GM19372 (cell line): Measurements from ENCODE around the gene SPACA6.

ENCODE experiments used
- ATAC-seq: cut with Tn5 transposase; IDR thresholded peaks from one replicate; pipeline ENCODE4 v1.9.1; 2021; ENCODE audit warnings: mild to moderate bottlenecking, low read depth, moderate library complexity; ENCODE audit not compliant: unreplicated experiment

The SPACA6 gene

DNA sequence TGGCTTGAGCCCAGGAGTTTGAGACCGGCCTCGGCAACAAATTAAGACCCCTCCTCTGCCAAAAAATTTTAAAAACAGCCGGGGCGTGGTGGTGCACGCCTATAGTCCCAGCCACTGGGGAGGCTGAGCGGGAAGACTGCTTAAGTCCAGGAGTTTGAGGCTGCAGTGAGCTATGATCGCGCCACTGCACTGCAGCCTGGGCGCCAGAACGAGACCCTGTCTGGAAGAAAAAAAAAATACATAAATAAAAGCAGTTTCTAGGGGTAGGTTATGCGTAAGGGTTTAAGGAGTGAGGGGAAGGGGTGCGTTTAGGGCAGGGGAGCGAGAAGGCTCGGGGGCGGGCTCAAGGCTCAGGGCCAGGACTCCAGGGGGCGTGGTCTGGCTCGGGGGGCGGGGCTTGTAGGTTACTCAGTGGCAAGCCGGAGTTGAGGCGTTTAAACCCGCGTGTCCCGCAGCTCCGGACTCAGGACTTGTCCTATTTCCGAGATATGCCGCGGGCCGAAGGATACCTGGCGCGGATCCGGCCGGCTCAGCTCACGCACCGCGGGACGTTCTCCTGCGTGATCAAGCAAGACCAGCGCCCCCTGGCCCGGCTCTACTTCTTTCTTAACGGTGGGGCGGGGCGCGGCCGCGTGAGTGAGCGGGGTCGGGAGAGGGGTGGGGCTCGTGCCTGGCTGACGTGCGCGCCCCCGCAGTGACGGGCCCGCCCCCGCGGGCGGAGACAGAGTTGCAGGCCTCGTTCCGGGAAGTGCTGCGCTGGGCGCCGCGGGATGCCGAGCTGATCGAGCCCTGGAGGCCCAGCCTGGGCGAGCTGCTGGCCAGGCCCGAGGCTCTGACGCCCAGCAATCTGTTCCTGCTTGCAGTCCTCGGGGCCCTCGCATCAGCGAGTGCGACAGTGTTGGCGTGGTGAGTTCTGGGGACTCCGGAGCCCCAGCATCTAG is 10.7 kb downstream of the SPACA6 start:
- peak; percentile 89 for ATAC-seq

DNA sequence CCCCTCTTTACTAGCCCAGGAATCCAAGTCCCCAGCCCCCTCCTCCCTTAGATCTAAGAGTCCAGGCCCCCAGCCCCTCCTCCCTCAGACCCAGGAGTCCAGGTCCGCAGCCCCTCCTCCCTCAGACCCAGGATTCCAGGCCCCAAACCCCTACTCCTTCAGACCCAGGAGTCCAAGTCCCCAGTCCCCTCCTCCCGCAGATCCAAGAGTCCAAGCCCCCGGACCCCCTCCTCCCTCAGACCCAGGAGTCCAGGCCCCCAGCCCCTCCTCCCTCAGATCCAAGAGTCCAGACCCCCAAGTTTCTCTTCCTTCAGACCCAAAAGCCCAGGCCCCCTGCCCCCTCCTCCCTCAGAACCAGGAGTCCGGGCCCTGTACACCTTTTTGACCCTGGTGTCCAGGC is 11.5 kb downstream of the SPACA6 start:
- ATAC-seq: no peak

DNA sequence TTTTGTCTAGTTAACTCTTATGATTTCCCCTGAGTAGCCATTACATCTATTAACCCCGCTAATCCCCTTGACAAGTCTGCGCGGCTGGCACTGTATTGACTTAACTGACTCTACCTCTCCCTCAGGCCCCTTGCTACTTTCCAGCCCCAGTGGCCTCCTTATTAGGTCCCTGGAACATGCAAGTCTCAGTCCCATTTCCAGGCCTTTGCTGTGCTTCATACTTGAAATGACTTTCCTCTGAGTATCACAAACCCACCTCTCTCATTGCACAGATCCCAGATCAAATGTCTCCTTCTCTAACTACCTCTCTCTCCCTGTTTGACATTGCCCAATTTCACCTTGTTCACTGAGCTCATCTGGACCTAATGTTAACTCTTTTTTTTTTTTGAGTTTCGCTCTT is 13.2 kb downstream of the SPACA6 start:
- no peak for ATAC-seq

DNA sequence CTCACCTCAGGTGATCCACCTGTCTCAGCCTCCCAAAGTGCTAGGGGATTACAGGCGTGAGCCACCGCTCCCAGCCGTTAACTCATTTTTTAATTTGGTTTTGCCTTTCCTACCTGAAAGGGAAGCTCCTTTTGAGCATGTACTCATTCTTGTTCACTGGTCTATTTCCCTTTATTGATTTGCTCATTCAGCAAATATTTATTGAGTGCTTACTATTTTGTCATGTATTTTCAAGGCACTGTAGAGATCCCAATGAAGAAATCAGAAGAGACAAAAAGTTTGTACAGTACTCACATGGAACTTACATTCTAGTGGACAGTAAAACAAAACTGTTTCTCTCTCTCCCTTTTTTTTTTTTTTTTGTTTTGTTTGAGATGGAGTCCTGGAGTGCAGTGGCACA is 13.8 kb downstream of the SPACA6 start:
- ATAC-seq: no peak

DNA sequence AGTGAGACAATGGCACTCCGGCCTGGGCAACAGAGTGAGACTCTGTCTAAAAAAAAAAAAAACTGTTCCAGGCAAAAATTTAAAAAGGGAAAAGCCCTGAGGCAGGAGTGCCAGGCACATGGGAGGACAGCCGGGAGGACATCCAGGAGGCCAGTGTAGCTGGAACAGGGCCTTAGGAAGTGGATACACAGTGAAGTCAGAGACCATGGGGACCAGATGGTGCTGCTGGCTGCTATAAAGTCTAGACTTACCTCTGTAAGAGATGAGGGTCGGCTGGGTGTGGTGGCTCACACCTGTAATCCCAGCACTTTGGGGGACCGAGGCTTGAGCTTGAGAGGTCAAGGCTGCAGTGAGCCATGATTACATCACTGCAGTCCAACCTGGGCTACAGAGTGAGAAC is 15.7 kb downstream of the SPACA6 start:
- no peak for ATAC-seq

DNA sequence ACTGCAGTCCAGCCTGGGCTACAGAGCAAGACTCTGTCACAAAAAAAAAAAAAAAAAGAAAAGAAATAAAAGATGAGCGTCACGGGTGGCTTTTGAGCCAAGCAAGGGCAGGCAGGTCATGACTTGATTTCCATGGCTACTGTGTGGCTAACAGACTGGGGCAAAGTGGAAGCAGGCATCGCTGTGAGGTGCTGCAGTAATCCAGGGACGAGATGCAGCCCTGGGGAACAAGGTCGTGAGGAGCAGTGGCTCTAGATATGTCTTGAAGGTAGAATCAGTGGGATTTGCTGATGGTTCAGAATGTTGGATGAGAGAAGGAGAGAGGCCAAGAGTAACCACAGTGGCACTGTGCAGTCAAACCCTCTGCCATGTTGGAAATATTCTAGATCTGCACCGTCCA is 16.4 kb downstream of the SPACA6 start:
- ATAC-seq: no peak

DNA sequence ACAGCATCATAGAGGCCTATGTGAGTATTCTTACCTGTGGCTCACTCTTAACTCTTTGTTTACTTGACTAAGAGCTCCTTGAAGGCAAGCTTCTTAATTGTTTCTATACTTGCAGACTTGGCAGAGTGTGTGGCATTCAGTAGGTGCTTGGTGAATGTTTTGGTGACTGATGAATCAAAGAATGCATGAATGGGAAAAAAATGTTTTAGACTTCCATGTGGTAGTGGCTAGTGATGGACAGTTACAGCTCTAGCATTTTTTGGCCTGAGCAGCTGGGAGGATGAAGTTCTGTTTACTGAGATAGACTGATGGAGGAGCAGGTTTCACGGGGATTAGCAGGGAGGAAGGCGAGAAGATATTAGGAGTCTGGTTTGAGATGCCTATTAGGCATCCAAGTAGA is 17.0 kb downstream of the SPACA6 start:
- ATAC-seq: no peak

DNA sequence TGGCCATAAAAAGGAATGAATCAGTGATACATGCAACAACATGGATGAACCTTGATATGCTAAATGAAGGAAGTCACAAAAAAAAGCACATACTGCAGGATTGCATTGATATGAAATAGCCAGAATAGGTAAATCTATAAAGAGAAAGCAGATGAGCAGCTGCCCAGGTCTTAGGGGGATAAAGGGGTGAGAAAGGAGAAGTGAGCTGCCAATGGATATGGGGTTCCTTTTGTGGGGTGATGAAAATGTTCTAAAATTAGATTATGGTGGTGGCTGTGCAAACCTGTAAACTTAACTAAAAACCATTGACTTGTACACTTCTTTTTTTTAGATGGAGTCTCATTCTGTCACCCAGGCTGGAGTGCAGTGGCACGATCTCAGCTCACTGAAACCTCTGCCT is 18.6 kb downstream of the SPACA6 start:
- ATAC-seq: no peak

DNA sequence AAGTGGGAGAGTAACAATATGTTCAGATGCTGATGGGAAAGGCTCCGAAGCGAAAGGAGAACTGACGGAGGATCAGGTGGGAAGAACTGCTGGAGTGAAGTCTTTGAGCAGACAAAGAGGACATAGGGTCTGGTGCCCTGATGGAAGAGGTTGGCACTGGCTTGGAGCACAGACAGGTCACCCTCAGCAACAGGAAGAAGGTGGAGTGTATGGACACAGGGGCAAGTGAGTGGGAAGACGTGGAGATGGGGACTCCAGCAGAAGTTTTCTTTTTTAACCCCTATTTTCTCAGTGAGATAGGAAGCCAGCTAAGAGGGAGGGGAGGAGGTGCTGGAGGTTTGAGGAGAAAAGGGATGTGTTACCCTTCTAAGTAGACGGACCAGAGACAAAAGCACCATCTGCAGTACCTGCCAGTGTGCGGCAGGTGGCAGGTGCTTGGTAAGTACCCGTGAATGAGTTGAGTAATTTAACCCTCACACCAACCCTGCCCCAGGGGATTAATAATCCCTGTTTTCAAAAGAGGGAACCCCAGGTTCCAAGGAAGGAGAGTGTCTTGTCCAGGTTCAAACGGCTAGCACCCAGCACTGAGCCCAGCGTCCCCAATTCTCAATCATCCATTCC is 19.4 kb downstream of the SPACA6 start:
- ATAC-seq: no peak

DNA sequence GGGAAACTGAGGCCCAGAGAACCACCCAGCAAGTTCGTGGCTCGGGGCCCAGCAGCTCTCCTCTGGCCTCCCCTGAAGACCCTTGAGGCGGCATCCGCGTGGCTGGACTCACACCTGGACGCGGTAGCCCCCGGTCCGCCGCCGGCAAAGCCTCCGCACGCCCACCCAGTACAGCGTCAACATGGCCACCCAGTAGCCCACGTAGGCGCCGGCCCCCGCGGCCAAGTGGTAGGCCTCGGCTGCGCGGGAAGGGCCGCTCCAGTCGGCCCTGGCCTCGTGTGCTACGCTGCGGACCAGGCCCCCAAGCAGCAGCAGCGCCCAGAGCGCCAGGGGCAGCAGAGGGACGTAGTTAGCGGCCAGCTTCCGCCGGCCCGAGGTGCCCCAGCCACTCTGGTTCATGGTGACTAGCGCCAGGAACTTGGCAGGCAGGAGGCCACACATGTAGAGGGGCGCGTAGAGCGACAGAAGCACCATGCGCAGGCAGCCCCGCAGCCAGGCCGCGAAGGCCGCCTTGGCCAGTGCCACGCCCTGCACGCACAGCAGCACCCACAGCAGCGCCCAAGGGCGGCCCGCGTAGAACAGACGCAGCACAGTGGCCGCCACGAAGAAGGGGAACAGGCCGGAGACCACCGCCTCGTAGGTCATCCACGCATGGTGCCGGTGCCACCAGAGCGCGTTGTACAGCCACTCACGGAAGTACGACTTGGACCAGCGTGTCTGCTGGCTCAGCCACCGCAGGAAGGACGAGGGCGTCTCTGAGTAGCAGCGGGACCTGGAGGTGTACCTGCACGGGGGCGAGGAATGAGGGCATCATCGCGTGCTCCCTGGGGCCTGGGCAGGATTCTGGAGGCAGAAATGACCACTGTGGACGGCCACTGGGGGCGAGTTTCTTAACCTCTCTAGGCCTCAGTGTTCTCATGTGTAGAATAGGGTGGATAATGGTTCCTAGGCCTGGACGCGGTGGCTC is 20.5 kb downstream of the SPACA6 start:
- ATAC-seq: no peak

DNA sequence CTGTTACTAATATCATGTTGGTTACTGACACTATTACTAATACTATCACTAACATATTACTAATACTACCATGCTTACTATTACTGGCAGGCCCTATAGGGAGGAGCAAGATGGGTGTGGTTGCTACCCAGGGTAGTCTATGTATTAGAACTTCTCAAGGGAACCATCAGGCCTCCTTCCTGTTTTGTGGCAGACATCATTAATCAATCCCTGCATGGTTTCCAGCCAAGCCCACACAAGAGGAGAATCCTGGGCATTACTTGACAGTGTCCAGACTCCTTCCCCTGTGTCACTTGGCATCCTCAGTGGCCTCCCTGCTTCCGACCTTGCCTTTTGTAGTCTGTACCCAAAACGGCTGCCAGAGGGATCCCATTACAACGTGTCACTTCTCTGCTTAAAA is 21.7 kb downstream of the SPACA6 start:
- ATAC-seq: no peak

DNA sequence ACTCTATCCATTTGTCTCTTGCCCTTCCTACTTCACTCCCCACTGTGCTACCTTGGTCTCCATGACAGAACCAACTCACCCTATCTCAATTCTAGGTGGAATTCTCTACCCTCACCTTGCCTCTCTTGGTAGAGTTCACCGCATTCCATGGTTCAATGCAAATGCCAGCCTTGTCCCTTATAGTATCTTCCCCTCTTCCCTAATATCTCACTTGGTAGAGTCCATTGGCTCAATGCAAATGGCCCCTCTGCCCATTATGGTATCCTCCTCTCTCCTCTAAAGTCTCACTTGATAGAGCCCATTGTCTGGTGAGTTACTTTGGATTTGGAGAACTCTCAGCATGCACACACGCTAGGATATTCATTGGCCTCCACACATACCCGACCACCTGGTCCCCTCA is 22.7 kb downstream of the SPACA6 start:
- ATAC-seq: no peak

DNA sequence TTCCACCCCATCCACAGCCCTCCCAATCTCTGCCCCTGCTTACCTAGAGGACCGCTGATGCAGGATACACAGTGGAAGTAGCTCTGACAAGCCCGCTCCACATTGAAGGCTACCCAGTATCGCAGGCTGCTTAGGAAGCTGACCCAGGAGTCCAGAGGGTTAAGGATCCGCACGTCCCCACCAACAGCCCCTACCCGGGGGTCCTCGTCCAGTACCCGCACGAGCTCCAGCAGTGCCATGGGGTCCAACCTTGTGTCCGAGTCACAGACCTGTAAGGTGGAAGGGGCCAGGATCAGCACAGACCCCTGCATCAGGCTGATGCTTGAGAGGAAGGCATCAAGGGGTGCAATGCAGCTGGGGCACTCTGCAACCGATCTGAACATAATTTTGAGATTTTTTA is 23.8 kb downstream of the SPACA6 start:
- ATAC-seq: no peak

DNA sequence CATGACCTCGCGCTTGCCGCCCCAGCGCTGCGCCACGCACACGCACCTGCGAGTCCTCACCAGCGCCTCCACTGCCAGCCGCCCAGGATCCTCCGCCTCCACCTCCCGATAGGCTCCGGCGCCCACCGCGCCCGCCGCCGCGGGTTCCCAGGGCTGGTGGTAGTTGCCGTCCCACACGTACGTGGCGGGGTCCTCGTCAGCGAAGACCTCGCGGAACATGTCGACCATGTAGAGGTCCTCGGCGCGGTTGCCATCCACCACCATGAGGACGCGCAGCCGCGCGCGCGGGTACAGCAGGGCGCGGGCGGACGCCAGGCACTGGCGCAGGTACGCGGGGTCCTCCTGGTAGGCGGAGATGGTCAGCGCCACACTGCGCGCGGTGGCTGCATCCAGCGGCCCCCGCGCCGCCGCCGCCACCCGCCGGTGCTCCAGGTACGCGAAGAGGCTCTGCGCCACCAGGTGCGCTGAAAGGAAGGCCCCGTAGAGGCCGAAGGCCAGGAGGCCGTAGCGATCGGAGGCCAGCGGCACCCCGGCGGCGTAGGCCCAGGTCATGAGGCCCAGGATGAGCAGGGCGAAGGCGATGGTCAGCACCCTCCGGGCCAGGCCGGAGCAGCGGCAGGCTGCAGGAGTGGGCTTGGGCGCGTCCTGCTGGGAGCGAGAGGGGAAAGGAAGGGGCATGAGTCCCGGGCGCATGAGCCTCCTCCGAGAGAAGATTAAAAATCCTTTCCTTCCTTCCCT is 26.3 kb downstream of the SPACA6 start:
- ATAC-seq: no peak

DNA sequence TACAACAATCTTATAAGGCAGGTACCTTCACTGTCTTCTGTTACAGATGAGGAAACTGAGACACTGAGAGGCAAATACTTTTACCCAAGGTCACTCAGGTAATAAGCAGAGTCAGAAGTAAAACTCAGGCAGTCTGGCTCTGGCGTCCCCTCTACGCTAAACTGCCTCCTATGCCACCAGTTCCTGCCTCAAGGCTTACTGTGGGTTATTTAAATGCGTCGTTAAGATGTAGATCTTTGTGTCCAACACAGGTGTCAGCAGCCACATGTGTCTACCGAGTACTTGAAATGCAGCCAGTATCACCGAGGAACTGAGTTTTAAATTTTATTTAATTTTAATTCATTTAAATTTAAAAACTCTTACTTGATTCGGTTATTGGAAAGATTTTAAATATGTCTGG is 28.8 kb downstream of the SPACA6 start:
- no peak for ATAC-seq

DNA sequence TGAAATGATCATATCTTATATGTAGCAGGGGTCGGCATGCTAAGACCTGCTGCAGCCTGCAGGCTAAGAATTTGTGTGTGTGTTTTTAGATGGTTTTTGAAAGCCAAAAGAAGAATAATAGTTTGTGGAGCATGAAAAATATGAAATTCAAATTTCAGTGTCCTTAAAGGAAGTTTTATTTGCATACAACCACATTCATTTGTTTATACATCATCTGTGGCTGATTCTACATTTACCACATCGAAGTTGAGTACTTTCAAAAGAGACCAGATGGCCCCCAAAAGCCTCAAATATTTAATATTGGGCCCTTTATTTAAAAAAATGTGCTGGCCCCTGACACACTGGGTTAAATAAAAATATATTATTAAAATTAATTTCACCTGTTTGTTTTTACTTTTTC is 29.4 kb downstream of the SPACA6 start:
- ATAC-seq: no peak

DNA sequence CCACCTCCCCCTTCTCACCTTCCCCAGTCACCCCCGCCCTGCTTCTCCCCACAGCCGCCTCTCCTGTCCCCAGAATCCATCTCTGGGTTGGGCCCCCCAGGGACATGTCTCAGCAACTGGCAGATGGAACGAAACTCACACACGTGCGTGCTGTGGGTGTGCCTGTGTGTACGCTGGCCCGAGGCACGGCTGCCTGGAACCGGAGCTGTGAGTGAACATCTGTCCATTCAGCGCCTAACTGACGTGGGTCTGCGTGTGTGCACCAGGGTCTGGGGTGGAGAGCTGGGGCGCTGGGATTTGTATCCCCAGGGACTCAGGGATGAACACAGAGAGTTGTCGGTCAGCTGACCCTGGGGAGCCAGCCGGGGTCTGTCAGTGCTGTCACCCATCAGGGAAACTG is 31.4 kb downstream of the SPACA6 start:
- no peak for ATAC-seq

DNA sequence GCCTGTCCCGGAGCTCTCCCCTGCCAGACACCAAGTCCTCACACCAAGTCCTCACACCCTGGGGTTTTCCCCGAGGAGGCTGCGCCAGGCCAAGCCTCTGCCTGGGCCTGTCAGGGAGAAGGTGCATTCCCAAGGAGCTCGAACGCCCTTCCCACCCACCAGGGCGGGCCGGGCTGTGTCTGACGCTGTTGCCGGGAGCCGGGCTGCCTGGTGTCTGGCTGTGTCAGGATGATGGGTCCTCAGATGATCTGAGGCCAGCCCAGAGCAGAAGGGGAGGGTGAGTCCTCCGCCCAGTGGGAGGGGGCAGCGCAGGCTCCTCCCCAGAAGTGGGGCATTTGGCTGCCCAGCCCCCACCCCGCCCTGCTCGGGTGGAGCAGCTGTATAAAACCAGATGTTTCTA is 32.9 kb downstream of the SPACA6 start:
- no peak for ATAC-seq

DNA sequence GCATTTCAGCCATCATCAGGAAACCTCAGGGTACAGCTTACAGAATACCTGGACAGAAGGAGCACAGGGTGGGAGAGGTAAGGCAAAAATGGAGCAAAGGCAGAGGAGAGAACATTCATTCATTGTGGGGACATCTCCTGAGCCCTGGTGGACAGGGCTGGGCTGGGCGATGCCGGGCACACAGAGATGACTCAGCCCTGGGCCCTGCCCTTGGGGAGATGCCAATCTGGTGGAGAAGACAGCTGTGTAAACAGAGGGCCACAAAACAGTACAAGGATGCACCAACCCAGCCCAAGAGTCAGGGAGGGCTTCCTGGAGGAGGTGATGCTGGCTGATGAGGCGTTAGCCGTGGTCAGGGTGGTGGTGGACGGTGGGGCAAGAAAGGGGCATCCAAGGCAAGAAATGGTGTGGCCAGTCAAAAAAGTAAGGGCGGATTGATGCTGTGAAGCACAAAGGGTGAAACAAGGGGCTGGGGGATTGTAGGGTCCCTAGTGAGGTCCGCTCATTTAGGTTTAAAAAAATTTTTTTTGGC is 34.3 kb downstream of the SPACA6 start:
- no peak for ATAC-seq

DNA sequence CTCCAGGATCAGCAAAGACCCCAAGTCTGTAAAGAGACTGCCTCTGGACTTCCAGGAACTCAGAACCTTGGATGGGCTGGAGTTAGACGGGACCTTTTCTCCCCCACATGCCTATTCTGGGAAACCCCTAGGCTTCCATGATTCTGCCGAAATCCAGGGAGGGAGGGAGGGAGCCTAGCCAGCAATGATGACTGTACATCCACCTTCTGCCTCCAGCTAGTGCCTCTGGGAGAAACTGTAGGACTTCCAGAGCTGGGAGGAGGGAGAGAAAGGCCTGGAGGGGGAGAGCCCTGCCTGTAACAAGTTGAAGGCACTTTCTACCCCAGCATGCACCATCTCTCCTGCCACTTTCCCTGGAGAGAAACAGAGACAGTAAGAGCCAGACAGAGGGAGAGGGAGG is 36.7 kb downstream of the SPACA6 start:
- no peak for ATAC-seq
